ENCODE data around the gene TRPC4AP. TPM values are rescaled to one million over a fixed set of nuclear protein-coding genes. Genes with fewer than 3 reads are reported as not detected.

The TRPC4AP gene
- total RNA-seq, 2 donors from 2014 or later, result 32.4 to 39.2 TPM

GRCh38 chr20:35111141-35111888, 18.7 kb upstream of the TRPC4AP start:
- TF ChIP-seq, protein P1, sequence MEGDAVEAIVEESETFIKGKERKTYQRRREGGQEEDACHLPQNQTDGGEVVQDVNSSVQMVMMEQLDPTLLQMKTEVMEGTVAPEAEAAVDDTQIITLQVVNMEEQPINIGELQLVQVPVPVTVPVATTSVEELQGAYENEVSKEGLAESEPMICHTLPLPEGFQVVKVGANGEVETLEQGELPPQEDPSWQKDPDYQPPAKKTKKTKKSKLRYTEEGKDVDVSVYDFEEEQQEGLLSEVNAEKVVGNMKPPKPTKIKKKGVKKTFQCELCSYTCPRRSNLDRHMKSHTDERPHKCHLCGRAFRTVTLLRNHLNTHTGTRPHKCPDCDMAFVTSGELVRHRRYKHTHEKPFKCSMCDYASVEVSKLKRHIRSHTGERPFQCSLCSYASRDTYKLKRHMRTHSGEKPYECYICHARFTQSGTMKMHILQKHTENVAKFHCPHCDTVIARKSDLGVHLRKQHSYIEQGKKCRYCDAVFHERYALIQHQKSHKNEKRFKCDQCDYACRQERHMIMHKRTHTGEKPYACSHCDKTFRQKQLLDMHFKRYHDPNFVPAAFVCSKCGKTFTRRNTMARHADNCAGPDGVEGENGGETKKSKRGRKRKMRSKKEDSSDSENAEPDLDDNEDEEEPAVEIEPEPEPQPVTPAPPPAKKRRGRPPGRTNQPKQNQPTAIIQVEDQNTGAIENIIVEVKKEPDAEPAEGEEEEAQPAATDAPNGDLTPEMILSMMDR (IDR thresholded peaks at IDR 0.05), result no peak
- Histone ChIP-seq H3K9me3 (no peaks in the 10 kb centered on the region), H3K27ac (no peak overlapping the region), H3K4me1 (no peaks in the 10 kb centered on the region), H3K36me3 (peaks cover 7% of the 10 kb centered on the region), H3K27me3 (no peaks in the 10 kb centered on the region), H3K4me3 (no peak overlapping the region)
- DNase-seq (ENCODE audit: low spot score), result no peak

- H3K4me3 ChIP-seq, result no peak overlapping the region
- H3K36me3 ChIP-seq, result no peaks in the 10 kb centered on the region
- no peak for DNase-seq (ENCODE audit: low spot score)
- H3K27ac ChIP-seq, result no peak overlapping the region
- no peaks in the 10 kb centered on the region for H3K4me1 ChIP-seq
- TF ChIP-seq, protein P1 (IDR thresholded peaks at IDR 0.05), result no peak
- no peaks in the 10 kb centered on the region for H3K9me3 ChIP-seq
- no peaks in the 10 kb centered on the region for H3K27me3 ChIP-seq
These were observed 16.3 kb upstream of the TRPC4AP start for GRCh38 chr20:35108921-35109320.

DNA sequence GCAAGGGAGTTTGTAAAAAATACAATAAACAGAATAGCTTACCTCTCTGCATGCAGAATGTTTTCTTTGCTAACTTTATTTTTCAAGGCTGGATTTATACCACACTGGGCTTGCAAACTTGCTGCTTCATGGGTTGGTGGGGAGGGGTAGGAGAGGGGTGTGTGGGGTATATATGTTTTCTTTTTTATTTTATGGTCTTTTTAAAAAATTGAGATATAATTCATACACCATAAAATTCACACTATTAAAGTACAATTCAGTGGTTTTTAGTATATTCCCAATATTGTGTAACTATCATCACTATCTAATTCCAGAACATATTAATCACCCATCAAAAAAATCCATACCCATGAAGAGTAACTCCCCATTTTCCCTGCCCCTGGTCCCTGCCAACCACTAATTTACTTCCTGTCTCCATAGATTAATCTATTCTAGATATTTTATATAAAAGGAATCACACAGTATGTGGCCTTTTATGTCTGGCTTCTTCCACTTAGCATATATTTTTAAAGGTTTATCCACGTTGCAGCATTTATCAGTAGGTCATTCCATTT, 14.3 kb upstream of the TRPC4AP start:
- Histone ChIP-seq H3K4me1 (no peaks in the 10 kb centered on the region), H3K27ac (no peak overlapping the region), H3K27me3 (no peaks in the 10 kb centered on the region), H3K4me3 (no peak overlapping the region), H3K36me3 (no peaks in the 10 kb centered on the region), H3K9me3 (no peaks in the 10 kb centered on the region)
- TF ChIP-seq, protein P1 (IDR thresholded peaks at IDR 0.05), result no peak
- DNase-seq (ENCODE audit: low spot score), result no peak

GRCh38 chr20:35104685-35105295, 12.2 kb upstream of the TRPC4AP start:
- H3K9me3 ChIP-seq, result no peaks in the 10 kb centered on the region
- H3K27ac ChIP-seq, result no peak overlapping the region
- DNase-seq (ENCODE audit: low spot score), result no peak
- H3K4me1 ChIP-seq, result no peaks in the 10 kb centered on the region
- TF ChIP-seq, protein P1 (IDR thresholded peaks at IDR 0.05), result no peak
- H3K27me3 ChIP-seq, result no peaks in the 10 kb centered on the region
- no peaks in the 10 kb centered on the region for H3K36me3 ChIP-seq
- H3K4me3 ChIP-seq, result no peak overlapping the region

GRCh38 chr20:35101620-35102019, 9.0 kb upstream of the TRPC4AP start:
- peaks cover 0 to 3% of the 10 kb centered on the region in 2 donors for H3K4me1 ChIP-seq
- no peaks in the 10 kb centered on the region for H3K27me3 ChIP-seq
- no peaks in the 10 kb centered on the region for H3K9me3 ChIP-seq
- TF ChIP-seq, protein P1 (IDR thresholded peaks at IDR 0.05), result no peak
- DNase-seq (ENCODE audit: low spot score), result no peak
- no peak overlapping the region for H3K27ac ChIP-seq
- H3K36me3 ChIP-seq, result no peaks in the 10 kb centered on the region
- H3K4me3 ChIP-seq, result no peak overlapping the region
